Effector CD4-positive, alpha-beta T cell (primary cell): ENCODE results near the gene PER1.

Experiments
- DNase-seq: peaks from one replicate; pipeline ENCODE4 v3.0.0-alpha.2; 2020

Gene PER1

GRCh38 chr17:8138374-8138671 is 13.9 kb downstream of the PER1 start:
- DNase-seq = no peak

- no peak for DNase-seq
Observed at GRCh38 chr17:8137645-8138373, 14.4 kb downstream of the PER1 start.

GRCh38 chr17:8133941-8134340 is 18.3 kb downstream of the PER1 start:
- DNase-seq = no peak

GRCh38 chr17:8133399-8133798 is 18.8 kb downstream of the PER1 start:
- DNase-seq = no peak

GRCh38 chr17:8131844-8132441 is 20.3 kb downstream of the PER1 start:
- no peak for DNase-seq

- no peak for DNase-seq
Observed at GRCh38 chr17:8128125-8128784, 23.9 kb downstream of the PER1 start.

- peak; percentile 20 for DNase-seq
Observed at GRCh38 chr17:8126491-8127066, 25.6 kb downstream of the PER1 start.

- DNase-seq = no peak
Observed at GRCh38 chr17:8125947-8126490, 26.2 kb downstream of the PER1 start.

- peak; percentile 80 for DNase-seq
Observed at GRCh38 chr17:8125154-8125946, 26.9 kb downstream of the PER1 start.

- DNase-seq = no peak
Observed at GRCh38 chr17:8124350-8125153, 27.7 kb downstream of the PER1 start.

- DNase-seq = no peak
Observed at GRCh38 chr17:8123695-8124349, 28.4 kb downstream of the PER1 start, which contains the start of gene HES7. HES7 (minus strand) TSS chr17:8124106; CDS start chr17:8124084, 22 bp downstream.

- peak; percentile 24 for DNase-seq
Observed at GRCh38 chr17:8122924-8123694, 29.1 kb downstream of the PER1 start.

- no peak for DNase-seq
Observed at GRCh38 chr17:8122422-8122923, 29.7 kb downstream of the PER1 start.

GRCh38 chr17:8121681-8122421 is 30.4 kb downstream of the PER1 start:
- no peak for DNase-seq

GRCh38 chr17:8121407-8121680 is 30.9 kb downstream of the PER1 start:
- no peak for DNase-seq

- DNase-seq = peak; percentile 42
Observed at GRCh38 chr17:8120520-8121406, 31.4 kb downstream of the PER1 start.

GRCh38 chr17:8119581-8120519 is 32.4 kb downstream of the PER1 start:
- DNase-seq = peak; percentile 69
